ENCODE data around the gene JPH4.

DNA sequence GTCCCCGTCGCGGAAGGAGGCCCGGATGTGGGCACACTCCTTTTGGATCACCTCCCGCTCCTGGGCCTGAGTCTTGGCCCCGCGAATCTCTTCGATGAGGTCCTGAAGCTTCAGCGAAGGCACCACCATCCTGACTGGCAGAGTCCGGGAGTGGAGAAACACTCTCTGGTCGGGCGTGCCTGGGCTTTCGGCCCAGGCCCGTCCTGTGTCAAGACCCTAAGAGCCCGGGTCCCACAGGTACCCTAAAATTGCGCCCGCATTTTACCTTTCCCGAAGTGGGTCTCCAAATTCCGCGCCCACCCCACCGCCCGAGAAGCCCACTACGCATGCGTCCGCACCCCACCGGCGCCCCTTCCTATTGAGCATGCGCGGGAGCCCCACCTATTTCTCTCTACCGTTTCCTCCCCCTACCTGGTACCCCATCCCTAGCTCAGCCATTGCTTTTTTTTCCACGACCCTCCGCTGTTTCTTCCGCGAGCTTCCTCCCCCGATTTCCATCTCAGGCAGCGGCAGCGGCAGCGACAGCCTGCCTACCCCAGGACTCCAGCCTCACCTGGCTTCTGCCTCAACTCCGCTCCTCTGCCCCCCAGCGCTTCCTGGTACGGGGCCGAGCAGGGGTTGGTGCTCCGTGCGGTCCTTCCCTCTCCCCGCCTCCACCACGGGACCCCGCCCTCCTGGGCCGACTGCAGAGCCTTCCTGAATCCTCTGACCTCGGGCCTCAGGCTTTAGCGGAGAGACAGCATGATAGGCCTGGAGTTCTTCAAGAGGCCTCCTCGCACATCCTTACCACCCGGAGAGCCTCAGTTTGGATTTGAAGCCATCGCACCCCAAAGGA, 11.2 kb downstream of the JPH4 start, which contains the start of gene AP1G2:
- no peak for TF ChIP-seq EZH2 (IDR thresholded peaks at IDR 0.05; ENCODE audit: borderline replicate concordance, low read depth, low read length, severe bottlenecking)
- TF ChIP-seq, protein P1, sequence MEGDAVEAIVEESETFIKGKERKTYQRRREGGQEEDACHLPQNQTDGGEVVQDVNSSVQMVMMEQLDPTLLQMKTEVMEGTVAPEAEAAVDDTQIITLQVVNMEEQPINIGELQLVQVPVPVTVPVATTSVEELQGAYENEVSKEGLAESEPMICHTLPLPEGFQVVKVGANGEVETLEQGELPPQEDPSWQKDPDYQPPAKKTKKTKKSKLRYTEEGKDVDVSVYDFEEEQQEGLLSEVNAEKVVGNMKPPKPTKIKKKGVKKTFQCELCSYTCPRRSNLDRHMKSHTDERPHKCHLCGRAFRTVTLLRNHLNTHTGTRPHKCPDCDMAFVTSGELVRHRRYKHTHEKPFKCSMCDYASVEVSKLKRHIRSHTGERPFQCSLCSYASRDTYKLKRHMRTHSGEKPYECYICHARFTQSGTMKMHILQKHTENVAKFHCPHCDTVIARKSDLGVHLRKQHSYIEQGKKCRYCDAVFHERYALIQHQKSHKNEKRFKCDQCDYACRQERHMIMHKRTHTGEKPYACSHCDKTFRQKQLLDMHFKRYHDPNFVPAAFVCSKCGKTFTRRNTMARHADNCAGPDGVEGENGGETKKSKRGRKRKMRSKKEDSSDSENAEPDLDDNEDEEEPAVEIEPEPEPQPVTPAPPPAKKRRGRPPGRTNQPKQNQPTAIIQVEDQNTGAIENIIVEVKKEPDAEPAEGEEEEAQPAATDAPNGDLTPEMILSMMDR (IDR thresholded peaks at IDR 0.05; ENCODE audit: extremely low read depth in 1 of 2, insufficient read depth in 1 of 2, low read depth in 1 of 2, low read length in 2 of 2): no peak
- peak; percentile 75 for TF ChIP-seq POLR2A (IDR thresholded peaks at IDR 0.05; ENCODE audit: low read depth, low read length)
- TF ChIP-seq JUN (IDR thresholded peaks at IDR 0.05; ENCODE audit: borderline replicate concordance, insufficient read depth, insufficient read length, low read depth): no peak
- TF ChIP-seq GATA2 (IDR thresholded peaks at IDR 0.05; ENCODE audit: insufficient read depth, insufficient read length, low read depth, low read length): no peak
